SKM-1 treated with dmso at 0.1 percent for 144 hours (cell line): Measurements from ENCODE around the gene CLCA4.

Source experiments
- DNase-seq: peaks from one replicate; lab custom pipeline; 2025; ENCODE audit not compliant: unreplicated experiment; lab: John Stamatoyannopoulos, UW

The CLCA4 gene

GRCh38 chr1:86616871-86617270, 70.0 kb downstream of the CLCA4 start:
- peak; percentile 91 for DNase-seq

- DNase-seq = no peak
Measured at GRCh38 chr1:86618358-86618757, 71.5 kb downstream of the CLCA4 start.

GRCh38 chr1:86619313-86619712, 72.4 kb downstream of the CLCA4 start:
- no peak for DNase-seq

GRCh38 chr1:86621286-86621685, 74.4 kb downstream of the CLCA4 start:
- DNase-seq = no peak
